Adrenal gland (tissue), 5 donors: ENCODE data around the gene IL1RAP.
"Not testable (repeated sequence)": the region's sequence is repeated elsewhere in the genome, so short reads cannot be mapped to it uniquely, and the experiment has no call there.

ENCODE experiments used
- POLR2A ChIP-seq, 2 donors: fragments of 450-650 bp; IDR thresholded peaks; one replicate each; pipeline ENCODE4 v1.6.1; 2017; ENCODE audit warnings: antibody characterized with exemption in 2 of 2, mild to moderate bottlenecking in 2 of 2, moderate library complexity in 1 of 2
- TF ChIP-seq, protein P1 (sequence below), 6 experiments: fragments of 450-650 bp in 4 of 6; fragments of 200-600 bp in 2 of 6; sonication (generic) in 1 of 6; IDR thresholded peaks; 1 replicate in 5 of 6; 2 replicates in 1 of 6; pipeline versions ENCODE4 v1.5.1 to v1.8.0; 2016 to 2021; ENCODE audit warnings: antibody characterized with exemption in 6 of 6, mild to moderate bottlenecking in 2 of 6, moderate library complexity in 1 of 6
- donor health status: DM: no; HTN: no; CAD: no.

DNA sequence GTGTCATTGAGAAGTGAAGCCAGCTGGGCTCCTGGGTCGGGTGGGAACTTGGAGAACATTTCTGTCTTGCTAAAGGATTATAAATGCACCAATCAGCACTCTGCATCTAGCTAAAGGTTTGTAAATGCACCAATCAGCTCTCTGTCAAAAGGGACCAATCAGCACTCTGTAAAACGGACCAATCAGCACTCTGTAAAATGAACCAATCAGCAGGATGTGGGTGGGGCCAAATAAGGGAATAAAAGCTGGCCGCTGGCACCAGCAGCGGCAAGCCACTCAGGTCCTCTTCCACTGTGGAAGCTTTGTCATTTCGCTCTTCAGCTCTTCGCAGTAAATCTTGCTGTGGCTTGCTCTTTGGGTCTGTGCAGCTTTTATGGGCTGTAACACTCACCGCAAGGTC, 164.0 kb downstream of the IL1RAP start:
- TF ChIP-seq, protein P1, sequence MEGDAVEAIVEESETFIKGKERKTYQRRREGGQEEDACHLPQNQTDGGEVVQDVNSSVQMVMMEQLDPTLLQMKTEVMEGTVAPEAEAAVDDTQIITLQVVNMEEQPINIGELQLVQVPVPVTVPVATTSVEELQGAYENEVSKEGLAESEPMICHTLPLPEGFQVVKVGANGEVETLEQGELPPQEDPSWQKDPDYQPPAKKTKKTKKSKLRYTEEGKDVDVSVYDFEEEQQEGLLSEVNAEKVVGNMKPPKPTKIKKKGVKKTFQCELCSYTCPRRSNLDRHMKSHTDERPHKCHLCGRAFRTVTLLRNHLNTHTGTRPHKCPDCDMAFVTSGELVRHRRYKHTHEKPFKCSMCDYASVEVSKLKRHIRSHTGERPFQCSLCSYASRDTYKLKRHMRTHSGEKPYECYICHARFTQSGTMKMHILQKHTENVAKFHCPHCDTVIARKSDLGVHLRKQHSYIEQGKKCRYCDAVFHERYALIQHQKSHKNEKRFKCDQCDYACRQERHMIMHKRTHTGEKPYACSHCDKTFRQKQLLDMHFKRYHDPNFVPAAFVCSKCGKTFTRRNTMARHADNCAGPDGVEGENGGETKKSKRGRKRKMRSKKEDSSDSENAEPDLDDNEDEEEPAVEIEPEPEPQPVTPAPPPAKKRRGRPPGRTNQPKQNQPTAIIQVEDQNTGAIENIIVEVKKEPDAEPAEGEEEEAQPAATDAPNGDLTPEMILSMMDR (IDR thresholded peaks at IDR 0.05) = not testable (repeated sequence)
- not testable (repeated sequence) for TF ChIP-seq POLR2A (IDR thresholded peaks at IDR 0.05)
